Measurements from ENCODE around the gene CCT6B. TPM values are rescaled to one million over a fixed set of nuclear protein-coding genes. Genes with fewer than 3 reads are reported as not detected.

Gene CCT6B
- total RNA-seq, 1 experiment from 2014 or later = 1.5 TPM

- DNase-seq (ENCODE audit: low read depth, low spot score) (peak; percentile 51), ATAC-seq (peak; percentile 95)
- Histone ChIP-seq H3K27ac (ENCODE audit: low read length) (peak within 1 kb of the TSS; percentile 97), H3K36me3 (ENCODE audit: control insufficient read depth, insufficient read depth, low read length) (no peaks in the 10 kb centered on the region; the same call in 1 of the 2 replicates), H3K9me3 (ENCODE audit: control insufficient read depth, insufficient read depth, low read depth, low read length) (no peaks in the 10 kb centered on the region), H3K27me3 (ENCODE audit: control insufficient read depth, insufficient read depth, low read length) (no peaks in the 10 kb centered on the region), H3K4me1 (ENCODE audit: control insufficient read depth, insufficient read depth, low read length) (peaks cover 15% of the 10 kb centered on the region), H3K4me3 (ENCODE audit: low read depth in 2 of 2, low read length in 2 of 2) (peak within 1 kb of the TSS; percentile 66 to 79)
- intact Hi-C loops (cut with micrococcal nuclease; ENCODE audit: unreplicated experiment) (no loop called here), in situ Hi-C loops (cut with HindIII; ENCODE audit: low pct_unique_long_range_greater_than_20kb, low sequenced_read_pairs) (no loop called here)
- CTCF ChIA-PET = interaction anchor here (1.2 kb wide), 1 partner anchor 438 kb away, joined by 3 read pairs; no protein-coding TSS in a partner anchor
- POLR2A ChIA-PET = interaction anchor here (0.5 to 0.8 kb wide), 3 partner anchors 10 to 368 kb away, joined by 3 to 13 read pairs (median 5); no protein-coding TSS in a partner anchor
- no TSS peak for BruUV-seq (replicated peaks)
- TF ChIP-seq REST (IDR thresholded peaks at IDR 0.05; ENCODE audit: insufficient read depth in 1 of 2, low read depth in 2 of 2, low read length in 1 of 2) = no peak
- peak; percentile 79; the same call in 1 of the 2 replicates for TF ChIP-seq SIN3A (IDR thresholded peaks at IDR 0.05; ENCODE audit: borderline replicate concordance, insufficient read depth, low read depth, low read length)
- peak; percentile 82 for TF ChIP-seq POLR2AphosphoS5 (IDR thresholded peaks at IDR 0.05; ENCODE audit: low read depth, low read length)
- no peak; the same call in 1 of the 2 replicates for TF ChIP-seq TCF7L2 (IDR thresholded peaks at IDR 0.05; ENCODE audit: low read depth, low read length)
These were observed 19.1 kb upstream of the CCT6B start, which contains the start of gene LIG3 for GRCh38 chr17:34980353-34980680. Gene LIG3 (plus strand): TSS chr17:34980512. CDS start chr17:34983006, 2,494 bp downstream.

- DNase-seq (ENCODE audit: low read depth, low spot score) (no peak), ATAC-seq (no peak)
- ChIA-PET POLR2A (interaction anchor here (0.5 to 0.8 kb wide), 3 partner anchors 11 to 367 kb away, joined by 3 to 5 read pairs (median 5); no protein-coding TSS in a partner anchor), CTCF (interaction anchor here (1.2 kb wide), 1 partner anchor 437 kb away, joined by 3 read pairs; no protein-coding TSS in a partner anchor)
- in situ Hi-C loops (cut with HindIII; ENCODE audit: low pct_unique_long_range_greater_than_20kb, low sequenced_read_pairs) = no loop called here
- H3K9me3 ChIP-seq (ENCODE audit: control insufficient read depth, insufficient read depth, low read depth, low read length) = no peaks in the 10 kb centered on the region
- no peaks in the 10 kb centered on the region; the same call in 1 of the 2 replicates for H3K36me3 ChIP-seq (ENCODE audit: control insufficient read depth, insufficient read depth, low read length)
- TF ChIP-seq POLR2AphosphoS5 (IDR thresholded peaks at IDR 0.05; ENCODE audit: low read depth, low read length) (no peak), CTCF (IDR thresholded peaks at IDR 0.05) (no peak), REST (IDR thresholded peaks at IDR 0.05; ENCODE audit: insufficient read depth in 1 of 2, low read depth in 2 of 2, low read length in 1 of 2) (no peak), SIN3A (IDR thresholded peaks at IDR 0.05; ENCODE audit: borderline replicate concordance, insufficient read depth, low read depth, low read length) (no peak)
- BruUV-seq (replicated peaks) = TSS peak; percentile 99
- intact Hi-C loops (cut with micrococcal nuclease; ENCODE audit: unreplicated experiment) = loop anchor here (10.0 kb wide), 1 partner anchor 65 kb away; no protein-coding TSS in a partner anchor
- H3K4me1 ChIP-seq (ENCODE audit: control insufficient read depth, insufficient read depth, low read length) = peaks cover 15% of the 10 kb centered on the region
- peak overlapping the region; percentile 66 to 79 for H3K4me3 ChIP-seq (ENCODE audit: low read depth in 2 of 2, low read length in 2 of 2)
- H3K27ac ChIP-seq (ENCODE audit: low read length) = peak overlapping the region; percentile 96
- H3K27me3 ChIP-seq (ENCODE audit: control insufficient read depth, insufficient read depth, low read length) = no peaks in the 10 kb centered on the region
These were observed 18.5 kb upstream of the CCT6B start for GRCh38 chr17:34979650-34980352.

Measured in Panc1 (cell line).